ENCODE results near the gene EIF2A. TPM values are rescaled to one million over a fixed set of nuclear protein-coding genes. Genes with fewer than 3 reads are reported as not detected.

EIF2A gene
- total and polyA plus RNA-seq, 9 of the 15 experiments (the other 6 are each of a cell fraction or from before 2014, with no cell fraction given): 106 to 192 (median 168) TPM

GRCh38 chr3:150603153-150603979, 56.8 kb downstream of the EIF2A start, which contains the start of gene SELENOT (continued):
- TF ChIP-seq FOXK1 (CRISPR knock-in tag; IDR thresholded peaks at IDR 0.05; ENCODE audit: borderline replicate concordance) (no peak; the same call in 1 of the 2 replicates), POLR2G (IDR thresholded peaks at IDR 0.05; ENCODE audit: low read depth, low read length) (peak; percentile 99), SIN3B (IDR thresholded peaks at IDR 0.05; ENCODE audit: low read depth) (0 out of 2 replicates have a peak, but pooled peaks have one; percentile 50), FOXP1 (CRISPR knock-in tag; IDR thresholded peaks at IDR 0.05) (0 out of 2 replicates have a peak, but pooled peaks have one; percentile 41), NFXL1 (CRISPR knock-in tag; IDR thresholded peaks at IDR 0.05) (peak; percentile 23; the same call in 1 of the 2 replicates), HDAC1 (IDR thresholded peaks at IDR 0.05) (0 out of 4 replicates have a peak, but pooled peaks of 1 of the 2 experiments have one; percentile 47), ZNF395 (CRISPR knock-in tag; IDR thresholded peaks at IDR 0.05) (no peak), ZNF408 (CRISPR knock-in tag; IDR thresholded peaks at IDR 0.05; ENCODE audit: low read depth) (no peak), POLR2AphosphoS2 (IDR thresholded peaks at IDR 0.05; ENCODE audit: low read length) (peak; percentile 91; the same call in 1 of the 2 replicates), ZSCAN32 (CRISPR knock-in tag; IDR thresholded peaks at IDR 0.05) (no peak), L3MBTL2 (IDR thresholded peaks at IDR 0.05) (peak; percentile 84), FOXA1 (IDR thresholded peaks at IDR 0.05; ENCODE audit: borderline replicate concordance) (no peak), HINFP (tag; conservative IDR thresholded peaks at IDR 0.05; ENCODE audit: low read depth) (no peak), ELF1 (tag; IDR thresholded peaks at IDR 0.05) (0 out of 2 replicates have a peak, but pooled peaks have one; percentile 40), BHLHE40 (IDR thresholded peaks at IDR 0.05; ENCODE audit: low read length) (peak; percentile 14; the same call in 1 of the 2 replicates), ARID3B (CRISPR knock-in tag; IDR thresholded peaks at IDR 0.05; ENCODE audit: borderline replicate concordance) (0 out of 2 replicates have a peak, but pooled peaks have one; percentile 8), HDAC2 (IDR thresholded peaks at IDR 0.05) (no peak), CREB1 (IDR thresholded peaks at IDR 0.05) (peak; percentile 52; the same call in 1 of the 2 replicates), CREB1 (CRISPR knock-in tag; IDR thresholded peaks at IDR 0.05) (peak; percentile 41; the same call in 1 of the 2 replicates)
- TF ChIP-seq, protein P1, sequence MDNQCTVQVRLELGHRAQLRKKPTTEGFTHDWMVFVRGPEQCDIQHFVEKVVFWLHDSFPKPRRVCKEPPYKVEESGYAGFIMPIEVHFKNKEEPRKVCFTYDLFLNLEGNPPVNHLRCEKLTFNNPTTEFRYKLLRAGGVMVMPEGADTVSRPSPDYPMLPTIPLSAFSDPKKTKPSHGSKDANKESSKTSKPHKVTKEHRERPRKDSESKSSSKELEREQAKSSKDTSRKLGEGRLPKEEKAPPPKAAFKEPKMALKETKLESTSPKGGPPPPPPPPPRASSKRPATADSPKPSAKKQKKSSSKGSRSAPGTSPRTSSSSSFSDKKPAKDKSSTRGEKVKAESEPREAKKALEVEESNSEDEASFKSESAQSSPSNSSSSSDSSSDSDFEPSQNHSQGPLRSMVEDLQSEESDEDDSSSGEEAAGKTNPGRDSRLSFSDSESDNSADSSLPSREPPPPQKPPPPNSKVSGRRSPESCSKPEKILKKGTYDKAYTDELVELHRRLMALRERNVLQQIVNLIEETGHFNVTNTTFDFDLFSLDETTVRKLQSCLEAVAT (IDR thresholded peaks at IDR 0.05): peak; percentile 73 to 89
